GM03348 (cell line): Measurements from ENCODE around the gene NSUN6.

Experiments
- DNase-seq: peaks from one replicate; pipeline ENCODE4 v3.0.0; 2012; ENCODE audit warnings: low spot score

The NSUN6 gene

DNA sequence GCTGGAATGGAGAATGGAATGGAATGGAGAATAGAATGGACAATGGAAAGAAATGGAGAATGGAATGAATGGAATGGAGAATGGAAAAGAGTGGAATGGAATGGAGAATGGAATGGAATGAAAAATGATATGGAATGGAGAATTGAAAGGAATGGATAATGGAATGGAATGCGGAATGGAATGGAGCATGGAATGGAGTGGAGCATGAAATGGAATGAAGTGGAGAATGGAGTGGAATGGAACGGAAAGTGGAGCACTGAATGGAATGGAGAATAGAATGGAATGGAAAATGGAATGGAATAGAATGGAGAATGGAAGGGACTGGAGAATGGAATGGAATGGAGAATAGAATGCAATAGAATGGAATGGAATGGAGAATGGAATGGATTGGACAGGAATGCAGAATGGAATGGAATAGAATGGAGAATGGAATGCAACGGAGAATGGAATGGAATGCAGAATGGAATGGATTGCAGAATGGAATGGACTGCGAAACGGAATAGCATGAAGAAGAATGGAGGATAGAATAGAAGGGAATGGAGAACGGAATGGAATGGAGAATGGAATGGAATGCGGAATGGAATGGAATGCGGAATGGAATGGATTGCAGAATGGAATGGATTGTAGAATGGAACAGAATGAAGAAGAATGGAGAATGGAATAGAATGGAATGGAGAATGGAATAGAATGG lies 89.4 kb downstream of the NSUN6 start:
- no peak for DNase-seq

DNA sequence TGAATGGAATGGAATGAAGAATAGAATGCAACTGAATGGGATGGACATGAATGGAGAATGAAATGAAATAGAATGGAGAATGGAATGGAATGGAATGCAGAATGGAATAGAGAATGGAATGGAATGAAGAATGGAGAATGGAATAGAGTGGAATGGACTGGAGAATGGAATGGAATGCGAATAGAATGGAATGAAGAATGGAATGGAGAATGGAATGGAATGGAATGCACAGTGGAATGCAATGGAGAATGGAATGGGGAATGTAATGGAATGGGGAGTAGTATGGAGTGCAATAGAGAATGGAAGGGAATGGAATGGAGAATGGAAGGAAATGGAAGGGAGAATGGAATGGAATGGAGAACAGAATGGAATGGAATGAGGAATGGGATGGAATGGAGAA lies 93.4 kb downstream of the NSUN6 start:
- DNase-seq = no peak

DNA sequence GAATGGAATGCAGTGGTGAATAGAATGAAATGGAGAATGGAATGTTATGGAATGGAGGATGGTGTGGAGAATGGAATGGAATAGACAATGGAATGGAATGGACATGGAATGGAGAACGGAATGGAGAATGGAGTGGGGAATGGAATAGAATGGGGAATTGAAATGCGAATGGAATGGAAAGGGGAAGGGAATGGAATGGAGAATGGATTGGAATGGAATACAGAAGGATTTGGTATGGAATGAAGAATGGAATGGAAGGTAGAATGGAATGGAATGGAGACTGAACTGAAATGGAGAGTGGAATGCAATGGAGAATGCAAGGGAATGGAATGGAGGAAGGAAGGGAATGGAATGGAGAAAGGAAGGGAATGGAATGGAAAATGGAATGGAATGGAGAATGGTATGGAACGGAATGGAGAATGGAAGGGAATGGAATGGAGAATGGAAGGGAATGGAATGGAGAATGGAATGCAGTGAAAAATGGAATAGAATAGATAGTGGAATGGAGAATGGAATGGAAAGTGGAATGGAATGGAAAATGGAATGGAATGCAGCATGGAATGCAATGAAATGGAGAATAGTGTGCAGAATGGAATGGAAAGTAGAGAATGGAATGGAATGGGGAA lies 94.8 kb downstream of the NSUN6 start:
- DNase-seq = no peak

DNA sequence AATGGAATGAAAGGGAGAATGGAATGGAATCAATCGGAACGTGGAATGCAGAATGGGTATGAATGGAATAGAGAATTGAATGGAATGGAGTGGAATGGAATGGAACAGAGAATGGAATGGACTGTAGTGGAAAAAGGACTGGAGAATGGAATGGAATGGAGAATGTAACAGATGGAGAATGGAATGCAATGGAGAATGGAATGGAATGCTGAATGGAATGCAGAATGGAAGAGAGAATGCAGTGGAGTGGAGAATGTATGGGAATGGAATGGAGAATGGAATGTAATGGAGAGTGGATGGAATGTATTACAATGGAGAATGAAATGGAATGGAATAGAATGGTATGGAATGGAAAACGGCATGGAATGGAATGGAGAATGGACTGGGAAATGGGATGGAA lies 96.9 kb downstream of the NSUN6 start:
- DNase-seq = no peak

DNA sequence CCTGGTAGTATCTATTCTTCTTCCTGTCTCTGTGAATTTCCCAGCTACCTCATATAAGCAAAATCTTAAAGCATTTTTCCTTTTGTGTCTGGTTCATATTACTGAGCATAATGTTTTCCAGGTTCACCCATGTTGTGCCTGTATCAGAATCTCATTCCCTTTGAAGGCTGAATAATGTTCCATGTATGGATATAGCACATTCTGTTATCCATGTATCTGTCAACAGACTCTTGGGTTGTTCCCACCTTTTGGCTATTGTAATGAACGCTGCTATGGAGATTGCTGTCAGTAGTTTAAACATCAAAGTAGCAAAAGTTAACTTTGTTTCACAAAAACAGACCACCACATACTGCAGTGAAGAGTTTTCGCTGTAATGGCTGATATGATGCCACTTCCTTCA lies 99.9 kb downstream of the NSUN6 start:
- no peak for DNase-seq

DNA sequence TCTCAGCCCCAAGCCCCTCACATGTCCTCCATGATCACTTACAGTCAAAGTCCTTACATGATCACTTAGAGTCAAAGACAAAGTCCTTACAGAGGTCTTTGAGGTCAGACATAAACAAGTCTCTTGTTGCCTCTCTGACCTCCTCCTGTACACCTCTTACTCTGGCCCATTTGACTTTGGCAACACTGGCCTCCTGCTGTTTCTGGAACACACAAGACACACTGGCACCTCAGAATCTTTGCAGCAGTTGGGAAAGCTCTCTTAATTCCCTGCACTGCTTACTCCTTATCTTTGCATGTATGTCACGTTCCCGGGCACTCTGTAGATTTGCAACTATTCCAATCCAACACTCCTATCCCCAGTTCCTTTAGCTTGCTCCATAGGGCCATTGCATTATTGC lies 102.3 kb downstream of the NSUN6 start:
- DNase-seq = no peak

DNA sequence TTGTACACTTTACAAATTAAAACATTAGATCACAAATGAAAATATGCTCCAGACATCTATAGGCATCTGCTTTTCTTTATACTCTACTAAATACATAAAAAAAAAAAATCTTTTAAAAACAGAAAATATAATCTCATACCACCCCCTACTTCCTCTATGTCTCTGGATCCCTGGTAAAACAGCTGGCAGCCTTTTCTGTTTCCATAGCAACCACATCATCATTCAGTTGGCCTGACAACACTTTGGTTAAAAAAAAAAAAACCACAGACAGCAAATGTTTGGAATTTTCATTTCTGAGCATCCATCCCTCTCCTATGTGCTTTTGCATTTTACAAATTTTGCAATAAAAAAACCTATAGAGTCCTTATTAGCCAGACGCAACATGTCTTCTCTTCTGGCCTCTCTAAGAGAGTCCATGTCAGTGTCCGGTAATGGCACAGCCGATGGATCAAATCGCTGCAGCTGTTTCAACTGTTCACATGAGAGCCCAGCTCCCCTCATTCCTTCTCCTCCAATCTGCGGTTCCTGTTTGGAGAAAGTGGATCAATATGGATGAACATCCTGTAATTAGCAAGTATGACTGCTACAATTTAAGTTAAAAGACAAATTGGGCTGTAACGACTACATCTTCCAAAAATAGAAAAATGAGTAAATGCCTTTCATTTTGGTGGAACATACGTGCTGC lies 105.6 kb downstream of the NSUN6 start:
- peak; percentile 1 for DNase-seq

DNA sequence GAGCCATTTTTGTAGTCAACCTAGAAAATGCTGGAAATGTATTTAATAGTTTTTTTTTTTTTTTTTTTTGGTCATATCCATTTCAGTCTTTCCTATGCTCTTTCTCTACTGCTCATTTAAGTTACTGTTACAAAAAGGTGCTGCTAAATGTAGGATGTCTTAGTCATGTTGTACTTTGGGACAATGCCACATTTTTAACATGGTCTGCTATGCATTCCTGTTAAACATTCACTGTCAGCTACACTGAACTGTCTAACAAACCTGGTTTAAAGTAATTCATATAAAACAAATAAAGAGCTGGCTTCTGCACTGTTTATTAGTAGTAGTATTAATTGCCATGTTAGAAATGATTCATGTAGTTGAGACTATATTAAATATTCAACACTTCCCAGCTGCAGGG lies 108.6 kb downstream of the NSUN6 start:
- peak; percentile 6 for DNase-seq

DNA sequence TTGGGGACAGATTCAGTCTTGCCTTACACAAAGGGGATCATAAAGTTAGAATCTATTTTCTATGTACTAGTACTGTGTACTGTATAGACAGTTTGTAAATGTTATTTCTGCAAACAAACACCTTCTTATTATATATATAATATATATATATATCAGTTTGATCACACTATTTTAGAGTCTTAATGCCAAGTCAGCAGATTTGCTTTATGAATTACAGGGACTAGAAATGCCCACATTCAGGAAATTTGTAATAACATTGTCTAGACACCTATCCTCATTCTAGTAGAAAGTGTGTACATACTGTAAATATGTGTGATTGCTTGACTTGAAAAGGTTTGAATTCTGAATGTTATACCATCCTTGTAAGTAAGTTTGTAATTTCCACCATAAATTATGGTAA lies 111.2 kb downstream of the NSUN6 start:
- DNase-seq = no peak

DNA sequence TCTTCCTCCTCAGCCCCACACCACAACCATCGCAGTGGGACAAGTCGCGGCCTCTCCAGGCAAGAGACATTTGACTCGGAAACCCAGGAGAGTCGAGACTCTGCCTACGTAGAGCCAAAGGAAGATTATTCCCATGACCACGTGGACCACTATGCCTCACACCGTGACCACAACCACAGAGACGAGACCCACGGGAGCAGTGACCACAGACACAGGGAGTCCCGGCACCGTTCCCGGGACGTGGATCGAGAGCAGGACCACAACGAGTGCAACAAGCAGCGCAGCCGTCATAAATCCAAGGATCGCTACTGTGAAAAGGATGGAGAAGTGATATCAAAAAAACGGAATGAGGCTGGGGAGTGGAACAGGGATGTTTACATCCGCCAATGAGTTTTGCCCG lies 112.1 kb downstream of the NSUN6 start:
- no peak for DNase-seq

DNA sequence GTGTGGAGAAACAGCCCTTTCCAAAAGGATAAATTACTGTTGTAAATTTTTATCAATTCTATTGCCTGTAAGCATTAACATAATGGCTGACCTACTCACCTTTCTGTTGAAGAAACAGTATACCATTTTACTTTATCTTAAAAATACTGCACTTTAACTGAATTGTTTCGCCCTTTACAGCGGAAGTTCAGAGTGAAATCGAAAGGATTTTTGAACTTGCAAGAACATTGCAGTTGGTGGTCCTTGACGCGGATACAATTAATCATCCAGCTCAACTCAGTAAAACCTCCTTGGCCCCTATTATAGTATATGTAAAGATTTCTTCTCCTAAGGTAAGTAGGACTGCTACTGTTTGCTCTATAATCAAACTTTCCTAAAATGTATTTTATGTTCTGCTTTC lies 117.5 kb downstream of the NSUN6 start:
- DNase-seq = no peak

DNA sequence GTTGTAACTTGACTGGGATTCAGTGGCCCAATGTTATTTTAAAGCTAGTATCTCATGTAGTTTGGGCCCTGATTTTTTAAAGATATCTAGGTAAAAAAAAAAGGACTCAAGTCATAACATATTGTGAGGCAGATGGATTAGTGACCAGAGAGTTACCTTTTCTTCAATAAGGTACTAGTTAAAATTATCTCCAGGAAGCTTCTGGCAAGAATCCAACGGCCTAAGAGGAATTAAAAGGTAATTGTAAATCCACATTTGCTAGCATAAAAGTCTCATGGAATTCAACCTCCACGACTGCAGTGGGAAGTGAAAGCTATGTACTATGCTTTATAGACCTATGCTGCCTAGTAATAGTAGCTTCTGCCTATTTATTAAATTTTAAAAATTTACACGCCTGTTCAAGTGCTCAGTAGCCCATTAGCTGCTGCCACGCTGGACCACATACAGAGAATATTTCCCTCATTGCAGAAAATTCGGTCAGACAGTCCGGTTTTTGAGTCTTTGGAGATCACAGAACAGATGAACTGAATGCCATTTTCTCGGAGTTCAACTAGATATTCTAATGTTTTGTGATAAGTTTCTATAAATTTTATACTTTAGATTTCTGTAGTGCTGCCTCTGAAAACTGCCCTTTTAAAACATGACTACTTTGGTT lies 118.4 kb downstream of the NSUN6 start:
- no peak for DNase-seq

DNA sequence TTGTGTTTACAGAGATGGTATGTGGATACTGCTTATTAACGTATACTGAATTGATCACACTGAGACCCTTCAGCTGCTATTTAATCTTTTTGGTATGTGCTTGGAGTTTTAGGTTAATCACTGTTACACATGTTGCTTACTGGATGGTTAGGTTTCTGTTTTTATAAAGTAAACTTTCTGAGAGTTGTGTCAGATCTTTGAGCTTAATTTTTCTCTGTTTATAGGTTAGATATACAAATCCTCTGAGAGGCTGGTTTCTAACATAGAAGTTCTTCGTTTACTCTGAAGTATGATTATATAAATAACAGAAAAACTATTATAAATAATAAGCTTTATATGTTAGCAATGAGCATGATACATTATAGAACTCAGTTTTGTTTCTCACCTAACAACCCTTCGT lies 123.1 kb downstream of the NSUN6 start:
- DNase-seq = no peak

DNA sequence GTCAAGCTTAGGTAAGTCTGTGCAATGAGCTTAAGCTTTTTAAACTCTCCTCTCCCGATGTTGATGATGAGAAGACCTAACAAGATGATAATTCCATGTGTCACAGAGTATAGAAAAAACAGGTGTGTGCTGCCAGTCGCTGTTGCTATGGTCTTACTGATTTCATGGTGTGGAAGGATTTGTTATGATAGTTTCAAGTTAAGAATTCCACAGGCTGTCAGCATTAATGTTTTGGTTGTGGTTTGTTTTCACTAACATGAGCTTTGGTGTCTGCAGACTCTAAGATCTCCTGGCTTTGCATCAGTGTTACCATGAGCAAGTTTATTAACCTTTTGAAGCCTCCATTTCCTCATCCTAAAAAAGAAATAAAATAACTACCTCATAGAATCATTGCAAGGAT lies 123.7 kb downstream of the NSUN6 start:
- DNase-seq = no peak

DNA sequence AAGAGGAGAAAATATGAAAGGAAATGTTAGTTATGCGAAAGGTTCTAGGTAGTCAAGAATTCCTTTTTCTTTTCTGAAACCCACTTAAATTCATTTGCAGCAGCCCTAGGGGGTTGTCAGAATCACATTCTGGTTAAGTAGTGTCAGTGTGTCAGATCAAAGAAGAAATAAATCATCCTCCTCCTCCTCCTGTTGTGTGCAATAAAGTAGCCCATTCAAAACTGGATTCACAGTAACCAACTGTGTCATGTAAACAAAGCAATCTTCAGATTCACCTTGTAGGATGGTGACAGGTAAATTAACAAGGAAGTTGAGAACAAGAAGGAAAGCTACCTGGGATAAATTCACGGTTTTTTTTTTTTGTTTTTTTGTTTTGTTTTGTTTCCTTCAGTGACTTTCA lies 127.5 kb downstream of the NSUN6 start:
- no peak for DNase-seq

DNA sequence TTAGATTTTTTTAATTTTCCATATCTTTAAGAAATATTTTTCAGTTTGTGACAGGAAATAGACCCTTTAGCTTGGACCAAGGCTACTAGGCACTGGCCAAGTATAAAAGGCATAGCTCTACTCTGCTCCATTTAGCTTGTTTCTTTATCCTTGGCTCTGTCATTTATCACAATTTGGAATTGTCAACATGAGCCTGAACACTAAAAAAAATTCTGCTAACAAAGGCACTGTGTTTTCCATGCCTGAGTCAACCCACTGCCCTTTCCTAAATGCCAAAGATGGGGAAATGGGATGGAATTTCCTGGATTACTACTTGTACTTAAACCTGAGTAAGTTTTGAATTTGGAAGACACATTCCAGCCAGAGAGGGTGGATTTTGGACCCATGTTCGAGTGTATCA lies 128.4 kb downstream of the NSUN6 start:
- DNase-seq = peak; percentile 20

DNA sequence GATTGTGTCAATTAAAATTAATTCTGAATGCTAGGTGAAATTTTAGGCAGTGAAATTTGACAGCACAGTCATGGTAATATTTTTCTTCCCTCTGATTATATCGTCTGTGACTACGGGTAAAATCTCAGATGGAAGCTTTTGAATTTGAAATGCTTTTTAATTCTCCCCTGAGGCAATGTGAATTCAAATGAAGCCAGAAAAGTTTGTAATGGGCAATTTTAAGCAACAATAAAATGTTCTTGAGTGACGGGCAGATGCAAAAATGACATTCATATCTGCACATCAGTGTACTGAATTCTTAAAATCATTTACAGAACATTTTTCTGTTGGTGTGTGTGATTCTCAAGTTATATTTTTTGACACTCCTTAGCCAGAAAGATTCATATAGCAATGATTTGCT lies 134.5 kb downstream of the NSUN6 start:
- DNase-seq = no peak

DNA sequence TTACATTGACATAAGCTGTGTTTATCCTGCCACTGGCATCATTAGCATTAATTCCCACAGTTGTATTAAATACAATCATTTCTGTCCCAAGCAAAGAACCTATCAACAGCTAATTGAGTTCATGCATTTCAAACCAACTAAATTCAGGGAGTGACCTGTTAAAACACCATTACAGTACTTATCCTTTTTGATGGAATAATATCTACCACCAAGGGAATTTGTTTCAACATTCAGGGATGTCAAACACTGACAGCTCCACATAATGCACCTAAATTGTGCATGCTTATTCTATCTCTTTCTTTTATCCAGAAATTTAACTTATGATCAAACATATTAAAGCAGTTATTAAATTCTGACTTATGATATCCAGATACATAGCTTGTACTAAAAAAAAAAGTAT lies 136.8 kb downstream of the NSUN6 start:
- no peak for DNase-seq

DNA sequence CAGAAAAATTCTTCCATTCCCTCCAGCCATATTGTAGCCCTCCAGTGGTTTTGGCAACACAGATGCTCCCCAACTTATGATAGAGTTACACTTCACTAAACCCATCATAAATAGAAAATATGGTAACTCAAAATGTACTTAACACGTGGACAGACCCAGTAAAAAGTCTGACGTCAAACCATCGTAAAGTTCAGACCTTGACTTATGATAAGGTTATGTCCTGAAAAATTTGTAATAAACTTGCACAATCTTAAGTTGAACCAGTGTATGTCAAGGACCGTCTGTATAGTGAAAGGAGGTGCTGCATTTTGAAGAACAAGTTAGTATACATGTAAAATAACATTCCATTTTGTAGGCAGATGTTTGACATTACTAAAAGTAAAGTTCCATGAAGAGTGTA lies 142.8 kb downstream of the NSUN6 start:
- DNase-seq = no peak

DNA sequence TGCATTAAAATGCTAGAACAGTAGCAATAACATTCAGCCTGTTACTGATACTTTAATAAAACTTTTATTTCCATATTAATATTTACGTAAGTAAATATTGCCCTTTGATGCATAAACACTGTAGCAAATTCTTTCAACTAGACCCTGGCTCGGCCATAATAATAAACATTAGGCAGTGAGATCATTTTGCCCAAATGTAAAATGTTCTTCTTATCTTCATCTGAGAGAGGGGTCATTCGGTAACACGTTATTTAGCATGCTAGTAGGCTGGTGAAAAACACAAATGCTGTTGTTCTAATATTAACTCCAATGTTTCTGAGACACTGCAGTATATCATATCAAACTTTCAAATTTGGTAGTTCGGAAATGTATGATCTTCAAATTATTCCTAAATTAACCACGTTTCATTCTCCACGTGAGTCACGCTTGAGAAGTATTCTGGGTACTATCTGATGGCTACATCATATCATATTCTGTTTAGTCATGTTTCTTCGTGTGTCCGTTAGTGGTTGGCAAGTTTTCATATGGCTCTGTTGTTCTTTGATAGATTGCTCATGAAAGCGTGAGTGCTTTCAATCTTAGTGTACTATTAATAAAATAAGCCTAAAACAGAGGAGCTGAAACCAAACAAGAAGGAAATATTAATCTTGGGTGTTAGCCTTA lies 145.8 kb downstream of the NSUN6 start:
- DNase-seq = no peak

DNA sequence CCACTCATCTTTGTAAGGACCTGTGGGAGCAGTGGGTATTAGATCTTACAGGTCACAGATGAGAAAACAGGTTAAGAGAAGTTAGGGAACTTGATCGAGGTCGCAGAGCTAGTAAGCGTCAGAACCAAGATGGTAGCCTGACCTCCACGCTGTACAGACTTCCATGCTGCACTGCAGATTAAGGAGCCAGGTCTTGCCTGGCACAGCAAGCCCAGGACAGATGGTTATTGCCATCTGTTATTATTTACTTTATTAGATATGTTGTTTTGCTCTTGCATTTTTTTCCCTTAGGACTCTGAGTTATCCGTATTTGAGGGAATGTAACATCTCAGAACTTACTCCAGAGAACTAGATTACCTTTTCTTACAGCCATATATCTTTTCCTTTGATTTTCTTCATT lies 147.2 kb downstream of the NSUN6 start:
- DNase-seq = no peak

DNA sequence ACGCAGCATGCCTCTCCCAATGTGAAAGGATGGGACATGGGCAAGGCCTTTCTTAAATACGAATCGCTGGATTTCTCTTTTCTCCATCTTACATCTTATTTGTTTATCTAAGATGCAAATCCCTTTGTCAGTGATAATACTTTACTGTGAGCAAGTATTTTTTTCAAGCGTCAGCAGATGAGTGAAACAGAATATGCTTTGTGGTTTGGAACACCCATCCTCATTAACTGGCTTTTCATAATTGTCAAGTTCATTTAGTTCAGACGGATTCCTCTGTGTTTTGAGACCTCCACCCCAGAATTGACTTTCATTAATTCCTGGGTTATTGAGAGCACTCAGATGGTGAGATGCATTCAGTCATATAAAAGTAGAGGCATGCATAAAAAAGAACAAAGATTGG lies 149.8 kb downstream of the NSUN6 start:
- no peak for DNase-seq

DNA sequence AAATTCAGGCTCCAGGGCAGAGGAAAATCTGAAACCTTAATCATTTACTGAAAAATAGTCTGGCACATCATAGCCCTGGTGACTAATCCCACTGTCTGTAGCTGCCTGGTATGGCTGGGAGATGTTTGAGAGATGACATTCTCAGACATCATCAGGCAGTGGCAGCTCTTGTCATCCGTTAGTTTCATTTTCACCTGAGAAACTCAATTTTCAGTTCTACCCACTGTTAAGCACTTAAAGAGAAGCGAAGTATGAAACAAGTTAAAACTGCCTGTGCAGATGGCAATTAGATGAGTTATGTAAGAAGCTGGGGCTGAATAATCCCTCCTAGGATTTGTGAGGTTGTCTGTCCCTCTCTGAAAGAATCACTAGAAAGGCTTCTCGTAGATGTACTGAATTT lies 150.2 kb downstream of the NSUN6 start:
- peak; percentile 69 for DNase-seq
